ENCODE data around the gene FOXJ3. TPM values are rescaled to one million over a fixed set of nuclear protein-coding genes. Genes with fewer than 3 reads are reported as not detected.

Gene FOXJ3
- total RNA-seq, 1 experiment from 2014 or later = 79.1 TPM

DNA sequence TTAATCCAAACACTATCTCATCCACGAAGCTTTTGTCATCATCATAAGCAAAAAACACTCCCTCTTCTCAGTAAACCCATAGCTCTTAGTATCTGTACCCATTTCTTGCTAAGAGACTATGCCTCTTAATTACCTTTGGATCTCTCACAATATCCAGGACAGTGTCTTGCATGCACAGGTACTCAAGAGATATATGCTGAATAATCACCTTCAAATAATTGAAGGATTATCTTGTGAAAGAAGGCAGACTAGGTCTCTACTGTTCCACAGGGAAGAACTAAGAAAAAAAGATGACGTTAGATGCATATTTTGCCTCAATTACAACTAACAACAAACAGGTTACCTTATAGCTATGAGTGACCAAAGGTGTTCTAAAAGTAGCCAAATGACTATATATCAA, 11.5 kb downstream of the FOXJ3 start:
- Histone ChIP-seq H3K36me3 (peaks cover 7% of the 10 kb centered on the region), H3K4me3 (no peak overlapping the region), H3K27ac (no peak overlapping the region), H3K9me3 (replicated peaks) (no peaks in the 10 kb centered on the region), H3K27me3 (no peaks in the 10 kb centered on the region), H3K4me1 (peaks cover 18% of the 10 kb centered on the region)
- no peak for DNase-seq

DNA sequence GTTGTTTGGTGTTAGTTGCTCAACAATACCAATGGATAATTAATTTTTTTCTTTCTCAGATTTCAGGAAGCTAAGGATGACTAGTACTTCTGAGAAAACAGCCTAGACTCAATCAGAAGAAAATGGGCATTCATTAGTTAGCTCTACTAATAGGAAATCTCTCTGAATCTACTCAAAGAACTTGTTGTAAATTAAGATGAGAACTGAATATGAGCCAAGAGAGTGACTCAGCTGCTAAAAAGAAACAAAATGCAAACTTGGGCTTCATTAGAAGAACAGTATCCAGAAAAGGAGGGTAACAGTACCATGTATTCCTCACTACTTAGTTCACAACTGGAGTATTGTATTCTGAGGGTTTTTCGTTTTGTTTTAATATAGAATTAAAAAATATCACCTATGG, 12.5 kb downstream of the FOXJ3 start:
- peaks cover 18% of the 10 kb centered on the region for H3K4me1 ChIP-seq
- peaks cover 7% of the 10 kb centered on the region for H3K36me3 ChIP-seq
- H3K27me3 ChIP-seq = no peaks in the 10 kb centered on the region
- DNase-seq = no peak
- H3K27ac ChIP-seq = no peak overlapping the region
- H3K9me3 ChIP-seq (replicated peaks) = no peaks in the 10 kb centered on the region
- H3K4me3 ChIP-seq = no peak overlapping the region

- Histone ChIP-seq H3K27me3 (no peaks in the 10 kb centered on the region), H3K9me3 (replicated peaks) (no peaks in the 10 kb centered on the region), H3K4me1 (peaks cover 18% of the 10 kb centered on the region), H3K27ac (no peak overlapping the region), H3K4me3 (no peak overlapping the region), H3K36me3 (peaks cover 7% of the 10 kb centered on the region)
- DNase-seq = no peak
Observed at GRCh38 chr1:42321731-42322130, 13.3 kb downstream of the FOXJ3 start.

- peaks cover 18% of the 10 kb centered on the region for H3K4me1 ChIP-seq
- no peak overlapping the region for H3K4me3 ChIP-seq
- H3K9me3 ChIP-seq (replicated peaks) = no peaks in the 10 kb centered on the region
- H3K36me3 ChIP-seq = peaks cover 7% of the 10 kb centered on the region
- H3K27ac ChIP-seq = no peak overlapping the region
- DNase-seq = no peak
- no peaks in the 10 kb centered on the region for H3K27me3 ChIP-seq
Observed at GRCh38 chr1:42320708-42321107, 14.3 kb downstream of the FOXJ3 start.

DNA sequence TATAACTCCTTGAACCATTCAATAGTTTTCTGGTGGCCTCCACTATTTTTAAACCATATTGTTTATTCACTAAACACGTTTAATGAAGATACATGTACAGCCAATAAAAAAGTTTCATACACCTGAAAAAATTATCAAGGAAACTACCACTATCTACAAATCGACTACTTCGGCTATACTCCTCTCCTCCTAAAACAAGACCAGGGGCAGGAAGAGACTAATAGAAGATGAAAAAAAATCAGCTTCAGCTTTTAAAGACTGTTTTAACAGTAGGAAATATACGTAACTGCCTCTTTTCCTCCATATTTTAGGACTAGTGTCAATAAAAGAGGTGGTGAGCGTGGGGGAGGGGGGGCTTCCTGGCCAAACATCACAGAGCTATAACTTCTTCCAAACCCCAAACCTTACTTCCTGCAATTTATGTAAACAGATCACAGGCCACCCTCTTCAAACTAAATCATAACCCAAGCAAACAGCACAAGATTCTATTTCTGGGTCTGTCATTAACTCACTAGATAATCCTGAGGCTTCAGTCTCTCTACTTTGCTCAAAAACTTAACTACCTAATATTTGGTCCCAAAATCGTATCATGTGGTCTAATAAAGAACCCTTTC, 15.1 kb downstream of the FOXJ3 start:
- H3K36me3 ChIP-seq = peaks cover 7% of the 10 kb centered on the region
- peak in 1 of 2 experiments; percentile 28 for DNase-seq
- peaks cover 18% of the 10 kb centered on the region for H3K4me1 ChIP-seq
- no peak overlapping the region for H3K27ac ChIP-seq
- H3K9me3 ChIP-seq (replicated peaks) = no peaks in the 10 kb centered on the region
- no peak overlapping the region for H3K4me3 ChIP-seq
- H3K27me3 ChIP-seq = no peaks in the 10 kb centered on the region

DNA sequence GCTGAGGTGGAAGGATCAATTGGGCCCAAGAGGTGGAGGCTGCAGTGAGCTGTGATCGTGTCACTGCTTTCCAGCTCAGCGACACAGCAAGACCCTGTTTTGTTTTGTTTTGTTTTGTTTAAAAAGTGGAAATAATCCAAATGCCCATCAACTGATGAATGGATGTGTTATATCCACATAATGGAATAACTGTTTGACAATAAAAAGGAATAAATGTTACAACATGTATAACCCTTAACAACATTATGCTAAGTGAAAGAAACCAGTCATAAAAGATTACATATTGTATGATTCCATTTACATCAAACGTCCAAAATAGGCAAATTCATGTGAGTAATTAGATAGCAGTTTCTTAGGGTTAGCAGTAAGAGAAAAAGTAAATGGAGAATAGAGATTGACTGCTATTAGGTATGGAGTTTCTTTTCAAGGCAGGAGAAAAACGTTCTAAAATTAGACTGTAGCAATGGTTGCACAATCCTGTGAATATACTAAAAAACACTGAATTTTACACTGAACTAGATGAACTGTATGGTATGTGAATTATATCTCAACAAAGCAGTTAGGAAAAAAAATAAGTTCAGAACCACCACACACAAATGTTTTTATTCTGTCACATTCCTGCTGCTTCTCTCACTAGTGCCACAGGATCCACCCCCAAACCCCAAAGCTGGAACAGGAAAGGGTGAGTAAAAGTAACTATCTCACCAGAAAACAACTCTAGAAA, 15.7 kb downstream of the FOXJ3 start:
- Histone ChIP-seq H3K27me3 (no peaks in the 10 kb centered on the region), H3K36me3 (peaks cover 7% of the 10 kb centered on the region), H3K9me3 (replicated peaks) (no peaks in the 10 kb centered on the region), H3K4me3 (no peak overlapping the region), H3K27ac (no peak overlapping the region), H3K4me1 (peaks cover 18% of the 10 kb centered on the region)
- DNase-seq = no peak

GRCh38 chr1:42318601-42319000, 16.4 kb downstream of the FOXJ3 start:
- H3K4me3 ChIP-seq = no peak overlapping the region
- no peaks in the 10 kb centered on the region for H3K27me3 ChIP-seq
- no peak for DNase-seq
- peaks cover 6% of the 10 kb centered on the region for H3K36me3 ChIP-seq
- peaks cover 17% of the 10 kb centered on the region for H3K4me1 ChIP-seq
- no peaks in the 10 kb centered on the region for H3K9me3 ChIP-seq (replicated peaks)
- no peak overlapping the region for H3K27ac ChIP-seq

GRCh38 chr1:42317308-42317707, 17.7 kb downstream of the FOXJ3 start:
- no peaks in the 10 kb centered on the region for H3K27me3 ChIP-seq
- peaks cover 11% of the 10 kb centered on the region for H3K4me1 ChIP-seq
- H3K4me3 ChIP-seq = no peak overlapping the region
- peaks cover 2% of the 10 kb centered on the region for H3K36me3 ChIP-seq
- no peaks in the 10 kb centered on the region for H3K9me3 ChIP-seq (replicated peaks)
- DNase-seq = no peak
- no peak overlapping the region for H3K27ac ChIP-seq

DNA sequence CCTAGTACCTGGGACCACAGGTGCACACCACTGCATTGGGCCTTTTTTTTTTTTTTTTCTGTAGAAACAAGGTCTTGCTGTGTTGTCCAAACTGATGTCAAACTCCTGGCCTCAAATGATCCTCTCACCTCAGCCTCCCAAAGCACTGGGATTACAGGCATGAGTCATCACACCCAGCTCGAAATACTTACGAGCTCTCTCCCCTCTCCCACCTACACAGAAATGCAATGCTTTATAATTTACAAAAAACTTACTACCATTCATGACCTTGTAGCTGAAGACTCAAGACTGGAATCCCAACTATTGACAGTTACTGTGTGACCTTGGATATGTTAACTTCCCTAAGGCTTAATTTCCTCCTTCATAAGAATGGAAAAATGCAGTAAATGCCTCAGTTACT, 18.7 kb downstream of the FOXJ3 start:
- Histone ChIP-seq H3K4me1 (peaks cover 11% of the 10 kb centered on the region), H3K9me3 (replicated peaks) (no peaks in the 10 kb centered on the region), H3K36me3 (peaks cover 2% of the 10 kb centered on the region; the same call in 1 of the 2 replicates), H3K27me3 (no peaks in the 10 kb centered on the region), H3K27ac (no peak overlapping the region), H3K4me3 (no peak overlapping the region)
- no peak for DNase-seq

GRCh38 chr1:42315500-42315899, 19.5 kb downstream of the FOXJ3 start:
- Histone ChIP-seq H3K9me3 (replicated peaks) (no peaks in the 10 kb centered on the region), H3K27me3 (no peaks in the 10 kb centered on the region), H3K36me3 (peaks cover 2% of the 10 kb centered on the region; the same call in 1 of the 2 replicates), H3K4me1 (peaks cover 4% of the 10 kb centered on the region), H3K27ac (no peak overlapping the region), H3K4me3 (no peak overlapping the region)
- no peak for DNase-seq

- H3K4me3 ChIP-seq = no peak overlapping the region
- H3K36me3 ChIP-seq = peaks cover 8% of the 10 kb centered on the region
Observed at GRCh38 chr1:42313970-42314369, 21.1 kb downstream of the FOXJ3 start.

DNA sequence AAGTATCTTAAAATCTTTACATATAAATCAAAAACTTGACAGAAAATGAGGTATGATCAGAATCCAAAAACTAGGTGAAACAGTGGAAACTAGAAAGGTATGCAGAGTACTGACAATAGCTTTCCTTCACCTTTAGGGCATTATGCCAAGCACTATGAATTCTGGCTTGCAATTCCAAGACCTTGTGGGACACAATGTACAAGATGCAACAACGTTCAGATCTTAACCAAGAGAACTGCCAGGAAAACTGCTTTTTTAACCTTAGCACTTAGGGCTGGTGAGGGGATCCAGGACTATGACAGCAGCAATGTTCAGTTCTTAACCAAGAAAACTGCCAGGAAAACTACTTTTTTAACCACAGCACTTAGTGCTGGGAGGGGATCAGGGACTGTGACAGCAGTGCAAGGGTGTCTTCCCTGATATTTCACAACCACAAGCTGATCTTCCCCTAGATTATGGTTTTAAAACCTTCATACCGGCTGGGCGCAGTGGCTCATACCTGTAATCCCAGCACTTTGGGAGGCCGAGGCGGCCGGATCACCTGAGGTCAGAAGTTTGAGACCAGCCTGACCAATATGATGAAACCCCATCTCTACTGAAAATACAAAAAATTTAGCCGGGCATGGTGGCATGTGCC, 22.3 kb downstream of the FOXJ3 start:
- H3K9me3 ChIP-seq (replicated peaks) = no peaks in the 10 kb centered on the region
- peaks cover 15% of the 10 kb centered on the region for H3K36me3 ChIP-seq
- H3K27ac ChIP-seq = no peak overlapping the region
- no peak overlapping the region for H3K4me3 ChIP-seq
- DNase-seq = no peak
- H3K27me3 ChIP-seq = no peaks in the 10 kb centered on the region
- H3K4me1 ChIP-seq = no peaks in the 10 kb centered on the region

More at GRCh38 chr1:42313970-42314369, 21.1 kb downstream of the FOXJ3 start:
- no peak for DNase-seq
- Histone ChIP-seq H3K9me3 (replicated peaks) (no peaks in the 10 kb centered on the region), H3K4me1 (no peaks in the 10 kb centered on the region), H3K27ac (no peak overlapping the region), H3K27me3 (no peaks in the 10 kb centered on the region)

DNA sequence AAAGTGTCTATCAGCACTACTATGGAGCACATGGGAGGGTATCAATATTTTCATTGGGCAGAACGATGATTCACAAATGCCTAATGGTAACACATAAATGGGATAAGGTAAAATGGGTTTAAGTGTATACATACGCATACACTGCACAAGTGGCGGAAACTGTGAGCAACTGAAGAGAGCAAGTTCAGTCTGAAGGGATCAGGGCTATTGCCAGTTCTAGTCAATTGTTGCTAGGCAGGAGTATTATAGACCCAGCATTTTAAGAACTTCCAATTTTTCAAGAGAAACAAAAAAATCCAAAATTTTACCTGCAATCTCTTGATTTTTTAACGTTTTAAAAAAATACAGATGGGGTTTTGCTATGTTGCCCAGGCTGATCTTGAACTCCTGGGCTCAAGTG, 23.1 kb downstream of the FOXJ3 start:
- H3K27me3 ChIP-seq = no peaks in the 10 kb centered on the region
- DNase-seq = no peak
- no peaks in the 10 kb centered on the region for H3K9me3 ChIP-seq (replicated peaks)
- H3K27ac ChIP-seq = no peak overlapping the region
- H3K4me3 ChIP-seq = no peak overlapping the region
- H3K36me3 ChIP-seq = peaks cover 18% of the 10 kb centered on the region
- H3K4me1 ChIP-seq = no peaks in the 10 kb centered on the region

GRCh38 chr1:42311138-42311537, 23.9 kb downstream of the FOXJ3 start:
- Histone ChIP-seq H3K4me3 (no peak overlapping the region), H3K27me3 (no peaks in the 10 kb centered on the region), H3K4me1 (no peaks in the 10 kb centered on the region), H3K36me3 (peaks cover 18% of the 10 kb centered on the region), H3K27ac (no peak overlapping the region), H3K9me3 (replicated peaks) (no peaks in the 10 kb centered on the region)
- no peak for DNase-seq

DNA sequence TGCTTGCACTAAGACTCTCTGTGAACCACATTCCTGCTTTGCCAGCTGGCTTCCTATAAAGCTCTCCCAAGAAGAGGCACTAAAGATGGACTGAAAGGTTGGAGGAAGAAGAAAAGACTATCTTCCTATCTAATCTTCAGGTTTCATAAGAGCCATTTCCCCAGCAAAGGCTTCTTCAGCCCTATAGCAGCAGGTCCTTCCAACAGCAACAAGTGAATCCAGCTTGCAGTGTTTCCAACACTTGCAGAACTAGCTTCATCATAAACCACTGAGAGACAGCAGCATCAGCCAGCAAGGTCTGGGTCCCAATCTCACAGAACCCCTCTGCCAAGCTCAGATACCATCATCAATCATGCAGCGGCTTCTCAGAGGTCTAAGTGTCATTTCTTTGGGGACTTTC, 28.1 kb downstream of the FOXJ3 start:
- Histone ChIP-seq H3K4me1 (no peaks in the 10 kb centered on the region), H3K27me3 (no peaks in the 10 kb centered on the region), H3K9me3 (replicated peaks) (peaks cover 9% of the 10 kb centered on the region; the same call in 1 of the 2 replicates), H3K36me3 (peaks cover 50% of the 10 kb centered on the region), H3K4me3 (no peak overlapping the region), H3K27ac (no peak overlapping the region)
- no peak for DNase-seq
